WTC11 (cell line): Measurements from ENCODE around the gene CCDC28B. TPM values are rescaled to one million over a fixed set of nuclear protein-coding genes. Genes with fewer than 3 reads are reported as not detected.
A peak's percentile ranks its signal among the peaks of the same experiment; 100 is the strongest.

Source experiments
- ATAC-seq: fragments of 200-7000 bp; cut with Tn5 transposase; 2 replicates; pipeline ENCODE4 v1.10.0; 2021; ENCODE audit warnings: mild to moderate bottlenecking, moderate library complexity
- CTCF ChIA-PET: fragments of 300-600 bp; sonication (Branson Sonifier 250); formaldehyde crosslinking; loops from one replicate; lab custom pipeline; 2021; ENCODE audit warnings: antibody characterized with exemption; lab: Charles Lee
- POLR2A ChIA-PET: fragments of 350-600 bp; sonication (Branson Sonifier 250); formaldehyde crosslinking; loops from one replicate; lab custom pipeline; 2021; ENCODE audit warnings: antibody characterized with exemption; lab: Charles Lee
- DNase-seq: peaks from one replicate; pipeline ENCODE4 v3.0.0; 2021; ENCODE audit warnings: low spot score
- H3K27ac Mint-ChIP-seq: 2 replicates; pipeline ENCODE4 v1.8.0; 2021; ENCODE audit warnings: mixed read lengths
- H3K27me3 Mint-ChIP-seq: 2 replicates; pipeline ENCODE4 v1.8.0; 2021; ENCODE audit warnings: low read depth, mild to moderate bottlenecking, moderate library complexity, mixed read lengths
- H3K36me3 Mint-ChIP-seq: 2 replicates; pipeline ENCODE4 v1.8.0; 2021; ENCODE audit warnings: mixed read lengths
- H3K4me1 Mint-ChIP-seq: 2 replicates; pipeline ENCODE4 v1.8.0; 2022; ENCODE audit warnings: mixed read lengths
- H3K4me3 Mint-ChIP-seq: 2 replicates; pipeline ENCODE4 v1.8.0; 2021; ENCODE audit warnings: mild to moderate bottlenecking, moderate library complexity, mixed read lengths
- H3K9me3 Mint-ChIP-seq: 2 replicates; pipeline ENCODE4 v1.8.0; 2021; ENCODE audit warnings: mixed read lengths
- ARID4B ChIP-seq: sonication (generic); formaldehyde crosslinking; IDR thresholded peaks from 2 replicates; pipeline ENCODE4 v1.8.0; 2023; ENCODE audit warnings: missing genetic modification reagents, mild to moderate bottlenecking, borderline replicate concordance
- ATF6 ChIP-seq: sonication (generic); formaldehyde crosslinking; IDR thresholded peaks from 2 replicates; pipeline ENCODE4 v1.8.1; 2023; ENCODE audit warnings: mild to moderate bottlenecking, missing genetic modification reagents
- CTCF ChIP-seq: fragments of 200-600 bp; IDR thresholded peaks from 2 replicates; pipeline ENCODE4 v1.8.0; 2022; ENCODE audit warnings: antibody characterized with exemption
- FOXK1 ChIP-seq: sonication (generic); formaldehyde crosslinking; IDR thresholded peaks from 2 replicates; pipeline ENCODE4 v1.8.0; 2022; ENCODE audit warnings: mild to moderate bottlenecking, moderate library complexity, missing genetic modification reagents
- HMGXB4 ChIP-seq: sonication (generic); formaldehyde crosslinking; IDR thresholded peaks from 2 replicates; pipeline ENCODE4 v1.8.1; 2023; ENCODE audit warnings: mild to moderate bottlenecking, moderate library complexity, missing genetic modification reagents
- JUN ChIP-seq: sonication (generic); formaldehyde crosslinking; IDR thresholded peaks from 2 replicates; pipeline ENCODE4 v1.8.0; 2023; ENCODE audit warnings: mild to moderate bottlenecking, missing genetic modification reagents
- OVOL2 ChIP-seq: fragments of 250-450 bp; sonication (Bioruptor Pico); IDR thresholded peaks from 2 replicates; pipeline ENCODE4 v1.9.0; 2021; ENCODE audit warnings: mild to moderate bottlenecking, borderline replicate concordance
- PREB ChIP-seq: sonication (generic); formaldehyde crosslinking; IDR thresholded peaks from 2 replicates; pipeline ENCODE4 v1.8.1; 2022; ENCODE audit warnings: mild to moderate bottlenecking, missing genetic modification reagents, moderate library complexity, borderline replicate concordance
- PRRX2 ChIP-seq: fragments of 250-450 bp; sonication (Bioruptor Pico); IDR thresholded peaks from 2 replicates; pipeline ENCODE4 v1.8.0; 2021; ENCODE audit warnings: mild to moderate bottlenecking
- SMAD4 ChIP-seq: sonication (generic); formaldehyde crosslinking; IDR thresholded peaks from 2 replicates; pipeline ENCODE4 v1.8.0; 2022; ENCODE audit warnings: mild to moderate bottlenecking, missing genetic modification reagents
- SP1 ChIP-seq: sonication (generic); formaldehyde crosslinking; conservative IDR thresholded peaks from 2 replicates; pipeline ENCODE4 v1.8.1; 2022; ENCODE audit warnings: missing genetic modification reagents
- TCF7 ChIP-seq: sonication (generic); formaldehyde crosslinking; IDR thresholded peaks from 2 replicates; pipeline ENCODE4 v1.8.0; 2022; ENCODE audit warnings: mild to moderate bottlenecking, low read depth, missing genetic modification reagents, moderate library complexity
- TP53 ChIP-seq: sonication (generic); formaldehyde crosslinking; IDR thresholded peaks from 2 replicates; pipeline ENCODE4 v1.8.1; 2023; ENCODE audit warnings: mild to moderate bottlenecking, missing genetic modification reagents
- ZNF121 ChIP-seq: sonication (generic); formaldehyde crosslinking; IDR thresholded peaks from 2 replicates; pipeline ENCODE4 v1.8.0; 2023; ENCODE audit warnings: missing genetic modification reagents
- ZNF219 ChIP-seq: sonication (generic); formaldehyde crosslinking; IDR thresholded peaks from 2 replicates; pipeline ENCODE4 v1.8.0; 2023; ENCODE audit warnings: missing genetic modification reagents, mild to moderate bottlenecking, borderline replicate concordance
- ZNF232 ChIP-seq: sonication (generic); formaldehyde crosslinking; IDR thresholded peaks from 2 replicates; pipeline ENCODE4 v1.8.0; 2022; ENCODE audit warnings: mild to moderate bottlenecking, missing genetic modification reagents
- ZNF425 ChIP-seq: fragments of 250-450 bp; sonication (Bioruptor Pico); conservative IDR thresholded peaks from 2 replicates; pipeline ENCODE4 v1.9.0; 2021; ENCODE audit warnings: mild to moderate bottlenecking
- ZNF671 ChIP-seq: fragments of 250-450 bp; sonication (Bioruptor Pico); IDR thresholded peaks from 2 replicates; pipeline ENCODE4 v1.8.0; 2021; ENCODE audit warnings: mild to moderate bottlenecking
- ZSCAN18 ChIP-seq: fragments of 250-450 bp; sonication (Bioruptor Pico); IDR thresholded peaks from 2 replicates; pipeline ENCODE4 v2.1.2; 2022; ENCODE audit warnings: mild to moderate bottlenecking, moderate library complexity
- total RNA-seq: library from RNA; stranded (reverse); gene quantifications from 3 replicates; pipeline ENCODE4 v1.2.3, GENCODE V29; 2021

The CCDC28B gene
- total RNA-seq, 1 experiment from 2014 or later = 34.4 TPM

- TF ChIP-seq ARID4B (CRISPR knock-in tag) = no peak
- no peak for TF ChIP-seq JUN (CRISPR knock-in tag)
- TF ChIP-seq ZNF121 (CRISPR knock-in tag) = no peak
- no peak for TF ChIP-seq ZNF232 (CRISPR knock-in tag)
- TF ChIP-seq CTCF = no peak
- no peak for TF ChIP-seq TCF7 (CRISPR knock-in tag)
- no peak for TF ChIP-seq ZNF425 (CRISPR knock-in tag)
- TF ChIP-seq FOXK1 (CRISPR knock-in tag) = no peak
- TF ChIP-seq SP1 = no peak
- no peak for TF ChIP-seq ZNF219 (CRISPR knock-in tag)
- no peak for TF ChIP-seq SMAD4
- no peak for TF ChIP-seq PRRX2 (CRISPR knock-in tag)
These were observed 19.3 kb upstream of the CCDC28B start (continued) for GRCh38 chr1:32181065-32181464.

GRCh38 chr1:32181563-32181962 is 18.8 kb upstream of the CCDC28B start:
- Mint-ChIP-seq H3K27me3 (no peaks in the 10 kb centered on the region; the same call in 1 of the 2 replicates), H3K36me3 (peaks cover 46% of the 10 kb centered on the region), H3K9me3 (no peaks in the 10 kb centered on the region), H3K27ac (peak overlapping the region; percentile 61), H3K4me3 (peak overlapping the region; percentile 91), H3K4me1 (peaks cover 34% of the 10 kb centered on the region)
- DNase-seq (no peak), ATAC-seq (no peak)
- ChIA-PET CTCF (interaction anchor here (3.6 kb wide), 1 partner anchor 34 kb away, joined by 18 read pairs; no protein-coding TSS in a partner anchor), POLR2A (no interaction called here)
- TF ChIP-seq ATF6 = no peak
- TF ChIP-seq ZSCAN18 (CRISPR knock-in tag) = no peak
- TF ChIP-seq PREB (CRISPR knock-in tag) = no peak
- TF ChIP-seq OVOL2 (CRISPR knock-in tag) = no peak
- TF ChIP-seq TP53 (CRISPR knock-in tag) = no peak
- TF ChIP-seq HMGXB4 (CRISPR knock-in tag) = no peak
- no peak for TF ChIP-seq ZNF671
- TF ChIP-seq FOXK1 (CRISPR knock-in tag) = no peak
